PC-9 (cell line): ENCODE measurements around the gene CUX1.

Source experiments
- CTCF ChIP-seq: fragments of 200-600 bp; sonication (generic); conservative IDR thresholded peaks from 2 replicates; pipeline ENCODE4 v1.6.1; 2017; ENCODE audit warnings: mixed run types, antibody characterized with exemption, mild to moderate bottlenecking, moderate library complexity
- EZH2 ChIP-seq: fragments of 200-600 bp; sonication (generic); IDR thresholded peaks from 2 replicates; pipeline ENCODE4 v1.8.0; 2017; ENCODE audit warnings: antibody characterized with exemption, low read depth

DNA sequence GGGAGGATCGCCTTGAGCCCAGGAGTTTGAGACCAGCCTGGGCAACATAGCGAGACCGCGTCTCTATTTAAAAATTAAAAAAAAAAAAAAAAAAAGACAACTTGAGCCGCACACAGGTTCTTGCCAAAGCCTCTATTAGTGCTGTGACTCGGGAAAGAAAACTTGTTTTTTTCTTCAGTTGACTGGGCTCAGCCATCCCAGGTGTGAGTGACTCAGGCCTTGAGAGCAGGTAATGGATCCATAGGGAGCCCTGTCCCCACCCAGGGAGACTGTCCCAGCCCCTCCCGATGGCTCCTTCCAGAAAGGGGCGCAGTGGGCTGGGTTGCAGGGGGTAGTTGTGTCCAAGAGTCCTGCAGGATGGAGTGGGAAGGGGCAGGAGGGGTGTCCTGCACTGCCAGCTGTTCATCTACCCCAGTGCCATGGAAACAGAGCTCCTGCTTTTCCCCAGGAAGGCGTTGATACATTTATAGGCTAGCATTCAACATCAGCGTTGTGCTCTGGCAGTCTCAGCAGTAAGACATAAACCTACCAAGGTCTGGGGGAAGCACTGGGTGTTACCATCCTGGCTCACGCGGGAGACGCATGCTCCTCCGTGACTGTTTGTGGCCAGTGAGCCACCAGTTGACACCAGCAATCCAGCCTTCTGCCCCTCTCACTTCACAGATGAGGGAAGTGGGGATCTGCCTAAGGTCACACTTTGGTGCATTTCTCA lies 126.6 kb downstream of the CUX1 start:
- TF ChIP-seq CTCF (no peak), EZH2 (no peak)
